TTC549 (cell line): ENCODE results near the gene NDUFA11.
"Not testable (repeated sequence)": the region's sequence is repeated elsewhere in the genome, so short reads cannot be mapped to it uniquely, and the experiment has no call there.

Source experiments
- FAIRE-seq: peaks from 2 replicates; lab custom pipeline; 2012; peaks lifted over from hg19 to GRCh38; lab: Jason Lieb, UNC

The NDUFA11 gene

GRCh38 chr19:5854121-5854520, 49.5 kb downstream of the NDUFA11 start:
- not testable (repeated sequence) for FAIRE-seq

GRCh38 chr19:5851302-5851701, 52.3 kb downstream of the NDUFA11 start, which contains the start of gene FUT3:
TSS of gene FUT3 (minus strand) at chr19:5851449.
- FAIRE-seq: no peak

DNA sequence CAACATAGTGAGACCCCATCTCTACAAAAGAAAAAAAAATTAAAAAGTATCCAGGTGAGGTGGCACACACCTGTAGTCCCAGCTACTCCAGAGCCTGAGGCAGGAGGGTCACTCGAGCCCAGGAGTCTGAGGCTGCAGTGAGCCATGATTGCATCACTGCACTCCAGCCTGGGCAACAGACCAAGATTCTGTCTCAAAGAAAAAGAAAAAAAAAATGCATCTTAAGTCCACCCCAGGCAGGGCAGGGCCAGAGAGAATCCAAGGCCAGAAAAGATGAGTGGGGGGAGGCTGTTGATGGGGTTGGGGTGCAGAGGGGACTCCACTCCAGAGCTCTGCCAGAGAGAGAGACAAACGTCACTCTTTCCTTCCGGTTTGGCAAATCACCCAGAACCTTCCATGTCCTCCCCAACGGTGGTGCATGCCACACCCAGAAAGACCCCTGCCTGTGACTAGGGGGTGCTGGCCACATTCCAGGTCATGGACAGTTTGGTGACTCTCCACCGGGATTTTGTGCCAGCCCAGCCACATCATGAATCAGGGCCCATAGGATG, 52.8 kb downstream of the NDUFA11 start:
- no peak for FAIRE-seq

DNA sequence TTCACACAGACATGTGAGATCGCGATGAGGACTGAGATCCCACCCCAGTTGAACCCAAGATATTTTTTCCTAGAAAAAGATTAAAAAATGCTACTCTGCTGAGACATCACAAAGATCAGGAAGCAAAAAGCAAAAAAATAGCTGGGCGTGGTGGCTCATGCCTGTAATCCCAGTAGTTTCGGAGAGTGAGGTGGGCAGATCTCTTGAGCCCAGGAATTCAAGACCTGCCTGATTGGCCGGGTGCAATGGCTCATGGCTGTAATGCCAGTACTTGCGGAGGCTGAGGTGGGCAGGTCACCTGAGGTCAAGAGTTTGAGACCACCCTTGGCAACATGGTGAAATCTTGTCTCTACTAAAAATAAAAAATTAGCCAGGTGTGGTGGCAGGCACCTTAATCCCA, 53.4 kb downstream of the NDUFA11 start:
- FAIRE-seq: no peak

DNA sequence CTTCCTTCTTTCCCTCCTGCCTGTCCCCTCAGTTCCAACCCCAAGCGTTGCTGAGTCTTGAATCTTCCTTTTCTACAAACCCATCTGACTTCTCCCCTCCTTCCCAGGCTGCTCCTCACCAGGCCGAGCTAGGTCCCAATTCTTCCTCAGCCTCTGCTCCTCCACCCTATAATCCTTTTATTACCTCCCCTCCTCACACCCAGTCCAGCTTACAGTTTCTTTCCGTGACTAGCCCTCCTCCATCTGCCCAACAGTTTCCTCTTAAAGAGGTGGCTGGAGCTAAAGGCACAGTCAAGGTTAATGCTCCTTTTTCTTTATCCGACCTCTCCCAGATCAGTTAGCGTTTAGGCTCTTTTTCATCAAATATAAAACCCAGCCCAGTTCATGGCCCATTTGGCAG, 55.0 kb downstream of the NDUFA11 start:
- FAIRE-seq: not testable (repeated sequence)

GRCh38 chr19:5847846-5848245, 55.7 kb downstream of the NDUFA11 start:
- FAIRE-seq: not testable (repeated sequence)
